HepG2 (cell line): Measurements from ENCODE around the gene AVPR2. TPM values are rescaled to one million over a fixed set of nuclear protein-coding genes. Genes with fewer than 3 reads are reported as not detected.

ENCODE experiments used
- ATAC-seq: fragments of 200-7000 bp; cut with Tn5 transposase; 3 replicates; pipeline ENCODE4 v1.9.1; 2020; ENCODE audit warnings: mild to moderate bottlenecking, moderate library complexity
- BruUV-seq: library from RNA; stranded (reverse); fragments of 400-500 nt; replicated peaks from 2 replicates; lab custom pipeline; 2021; lab: Mats Ljungman, UMichigan
- CTCF ChIA-PET: fragments of 300-600 bp; formaldehyde crosslinking; extraction: SDS; loops from one replicate; lab custom pipeline; 2021; ENCODE audit warnings: low total read pairs, inconsistent platforms, low intra/inter-chr PET ratio; lab: Yijun Ruan, JAX
- POLR2A ChIA-PET: fragments of 350-600 bp; sonication (Branson Sonifier 250); formaldehyde crosslinking; loops from one replicate; lab custom pipeline; 2020; ENCODE audit warnings: antibody characterized with exemption, inconsistent platforms; lab: Yijun Ruan, JAX
- DNase-seq: peaks from one replicate; pipeline ENCODE4 v3.0.0-alpha.2; 2015; ENCODE audit warnings: low spot score
- FAIRE-seq: peaks from 3 replicates; lab custom pipeline; 2011; peaks lifted over from hg19 to GRCh38; lab: Jason Lieb, UNC
- H2AFZ ChIP-seq: one replicate; pipeline ENCODE4 v1.6.1; 2011; ENCODE audit warnings: low read length, inconsistent platforms
- H3K27ac ChIP-seq: fragments of 300-600 bp; 3 replicates; pipeline ENCODE4 v1.8.0; 2011; ENCODE audit warnings: mixed run types, mild to moderate bottlenecking, mixed read lengths, low read length, inconsistent platforms; ENCODE audit not compliant: insufficient read depth; ENCODE audit errors: extremely low read length
- H3K27me3 ChIP-seq, 2 experiments: fragments of 200-600 bp in 1 of 2; 2 replicates in 1 of 2; 3 replicates in 1 of 2; pipeline versions ENCODE4 v1.6.0 to v1.8.0; 2011; ENCODE audit warnings: low read length in 2 of 2, mild to moderate bottlenecking in 2 of 2, moderate library complexity in 2 of 2, inconsistent platforms in 1 of 2; ENCODE audit not compliant: insufficient read depth in 2 of 2, control insufficient read depth in 1 of 2
- H3K36me3 ChIP-seq, 2 experiments: fragments of 200-600 bp in 1 of 2; replicated peaks in 1 of 2; 2 replicates in 1 of 2; 3 replicates in 1 of 2; pipeline versions ENCODE4 v1.5.1 to v1.8.0; 2011; ENCODE audit warnings: low read length in 2 of 2, inconsistent platforms in 1 of 2; ENCODE audit not compliant: insufficient read depth in 2 of 2, control insufficient read depth in 1 of 2
- H3K4me1 ChIP-seq: 2 replicates; pipeline ENCODE4 v1.5.1; 2012; ENCODE audit warnings: low read length, inconsistent platforms; ENCODE audit not compliant: insufficient read depth
- H3K4me2 ChIP-seq: 2 replicates; pipeline ENCODE4 v1.6.0; 2011; ENCODE audit warnings: low read depth, low read length, inconsistent platforms
- H3K4me3 ChIP-seq, 3 experiments: fragments of 200-600 bp in 1 of 3; sonication (generic), shearing (Covaris generic) in 1 of 3; replicated peaks in 1 of 3; 2 replicates each; pipeline ENCODE4 v1.5.1; 2011 to 2016; ENCODE audit warnings: low read length in 3 of 3, inconsistent platforms in 2 of 3, low read depth in 2 of 3, mild to moderate bottlenecking in 2 of 3, control low read depth in 1 of 3, mixed read lengths in 1 of 3; ENCODE audit not compliant: insufficient read depth in 1 of 3
- H3K79me2 ChIP-seq: one replicate; pipeline ENCODE4 v1.6.1; 2011; ENCODE audit warnings: low read length, inconsistent platforms; ENCODE audit not compliant: insufficient read depth
- H3K9ac ChIP-seq: 2 replicates; pipeline ENCODE4 v1.6.0; 2011; ENCODE audit warnings: mild to moderate bottlenecking, low read depth, low read length, inconsistent platforms; ENCODE audit not compliant: insufficient read depth
- H3K9me3 ChIP-seq: 2 replicates; pipeline ENCODE4 v1.5.1; 2012; ENCODE audit warnings: mild to moderate bottlenecking, low read length
- H4K20me1 ChIP-seq: 2 replicates; pipeline ENCODE4 v1.6.0; 2011; ENCODE audit warnings: inconsistent platforms, mild to moderate bottlenecking, low read length, moderate library complexity; ENCODE audit not compliant: insufficient read depth
- MIER2 ChIP-seq: IDR thresholded peaks from 2 replicates; pipeline ENCODE4 v1.6.1; 2016; ENCODE audit warnings: missing biosample characterization, missing genetic modification reagents
- NCOA5 ChIP-seq: sonication (generic); formaldehyde crosslinking; IDR thresholded peaks from 2 replicates; pipeline ENCODE4 v1.4.0; 2020; ENCODE audit warnings: missing genetic modification reagents
- POLR2A ChIP-seq, 2 experiments: IDR thresholded peaks; 2 replicates each; pipeline ENCODE4 v1.6.1; 2011; ENCODE audit warnings: low read depth in 2 of 2, low read length in 2 of 2, mild to moderate bottlenecking in 1 of 2, moderate library complexity in 1 of 2; ENCODE audit not compliant: insufficient read depth in 1 of 2
- REL ChIP-seq: sonication (generic); formaldehyde crosslinking; conservative IDR thresholded peaks from 2 replicates; pipeline ENCODE4 v1.8.0; 2022; ENCODE audit warnings: mild to moderate bottlenecking, missing genetic modification reagents, moderate library complexity
- SIX1 ChIP-seq: sonication (generic); formaldehyde crosslinking; IDR thresholded peaks from 2 replicates; pipeline ENCODE4 v1.4.0; 2020; ENCODE audit warnings: missing genetic modification reagents, borderline replicate concordance
- ZC3H4 ChIP-seq: sonication (generic); formaldehyde crosslinking; IDR thresholded peaks from 2 replicates; pipeline ENCODE4 v1.4.0; 2020; ENCODE audit warnings: missing genetic modification reagents, borderline replicate concordance
- ZNF484 ChIP-seq: sonication (generic); formaldehyde crosslinking; IDR thresholded peaks from 2 replicates; pipeline ENCODE4 v1.5.1; 2020; ENCODE audit warnings: mild to moderate bottlenecking, low read depth, missing genetic modification reagents, borderline replicate concordance
- WGBS: methylation state at CpG from one replicate; pipeline ENCODE4 v1.1.6; 2017; ENCODE audit warnings: low lambda C conversion rate; 5-methylcytosine and 5-hydroxymethylcytosine counted together
- in situ Hi-C: cut with HindIII; loops from 2 replicates; pipeline ENCODE4 v1.10.0; 2017; ENCODE audit warnings: low pct_unique_long_range_greater_than_20kb; ENCODE audit not compliant: extremely low pct_ligation_motif_present
- intact Hi-C: fragments of 100-400 bp; cut with micrococcal nuclease; formaldehyde crosslinking; loops from one replicate; pipeline ENCODE4 v1.10.0; 2022; ENCODE audit not compliant: unreplicated experiment
- polyA plus RNA-seq, 8 experiments: library from polyadenylated mRNA; depleted of rRNA in 3 of 8; stranded (reverse) in 7 of 8; unstranded in 1 of 8; fragments of >200 nt; fragmentation: Illumina TruSeq in 4 of 8; extraction: Trizol in 4 of 8; gene quantifications; 2 replicates each; pipeline versions ENCODE4 v1.2.1 to v1.2.3, GENCODE V29; 2011 to 2016; ENCODE audit warnings: low read depth in 4 of 8, missing spikeins in 1 of 8, mixed read lengths in 1 of 8; ENCODE audit not compliant: insufficient read depth in 1 of 8
- total RNA-seq, 5 experiments: library from RNA; depleted of rRNA; stranded (reverse); fragments of >200 nt; fragmentation: Illumina TruSeq; extraction: Trizol; gene quantifications; 2 replicates each; pipeline ENCODE4 v1.2.3, GENCODE V29; 2016; ENCODE audit warnings: low read depth in 1 of 5
- TF ChIP-seq, protein P1 (sequence below): sonication (generic); formaldehyde crosslinking; IDR thresholded peaks from 2 replicates; pipeline ENCODE4 v1.9.0; 2021; ENCODE audit warnings: missing genetic modification reagents, borderline replicate concordance
- TF ChIP-seq, protein P2 (sequence below): sonication (generic); formaldehyde crosslinking; IDR thresholded peaks from 2 replicates; pipeline ENCODE4 v1.9.0; 2022; ENCODE audit warnings: low read depth, missing genetic modification reagents
- TF ChIP-seq, protein P3 (sequence below): sonication (generic); formaldehyde crosslinking; IDR thresholded peaks from 2 replicates; pipeline ENCODE4 v1.5.0; 2020; ENCODE audit warnings: mild to moderate bottlenecking, missing genetic modification reagents, borderline replicate concordance
- TF ChIP-seq, protein P4 (sequence below): IDR thresholded peaks from 2 replicates; pipeline ENCODE4 v1.6.1; 2016

The AVPR2 gene
- total and polyA plus RNA-seq, 2 of the 13 experiments (the other 11 are each of a cell fraction or from before 2014, with no cell fraction given) = not detected

DNA sequence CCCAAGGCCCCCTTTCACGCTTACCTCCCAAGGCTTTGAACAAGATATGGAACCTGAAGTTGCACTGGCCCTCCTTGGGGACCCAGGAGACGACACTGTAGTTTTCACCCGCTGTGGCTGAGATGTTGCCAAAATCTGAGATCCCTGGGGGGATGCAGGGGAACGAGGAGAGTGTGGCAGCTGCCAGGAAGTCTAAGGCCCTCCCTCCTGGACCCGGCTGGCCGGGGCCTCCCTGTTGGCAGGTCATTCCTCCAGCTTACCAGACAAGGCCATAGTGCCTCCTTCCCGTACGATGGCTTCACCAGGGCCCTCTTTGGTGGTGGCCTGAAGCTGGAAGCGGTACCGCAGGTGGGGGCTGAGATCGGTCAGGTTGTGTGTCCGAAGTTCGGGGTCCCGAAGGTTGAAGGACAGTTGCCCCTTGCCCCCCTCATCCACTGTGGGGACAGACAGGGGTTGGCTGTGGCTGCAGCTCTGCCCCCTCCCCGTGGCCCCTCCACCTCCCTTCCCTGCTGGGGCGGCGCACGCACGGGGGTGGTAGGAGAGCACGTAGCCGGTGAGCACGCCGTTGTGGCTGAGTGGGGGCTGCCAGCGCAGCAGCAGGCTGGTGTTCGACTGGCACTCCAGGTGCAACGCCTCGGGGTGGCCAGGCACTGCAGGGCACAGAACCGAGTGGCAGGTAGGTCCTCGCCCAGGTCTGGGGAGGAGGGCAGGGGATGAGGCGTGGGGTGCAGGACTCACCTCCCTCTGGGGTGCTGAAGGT is 39.7 kb upstream of the AVPR2 start:
- Histone ChIP-seq H2AFZ (no peak overlapping the region), H3K4me1 (no peaks in the 10 kb centered on the region), H3K4me3 (no peak overlapping the region), H3K79me2 (no peaks in the 10 kb centered on the region), H3K9ac (no peak overlapping the region), H3K27me3 (no peaks in the 10 kb centered on the region; a peak in 1 of 5 replicates), H3K4me2 (no peak overlapping the region), H3K9me3 (no peaks in the 10 kb centered on the region), H4K20me1 (no peaks in the 10 kb centered on the region), H3K27ac (no peak overlapping the region), H3K36me3 (no peaks in the 10 kb centered on the region)
- no peak for FAIRE-seq
- ATAC-seq = no peak
- intact Hi-C loops = no loop called here
- no peak for DNase-seq
- in situ Hi-C loops = no loop called here
- 100% methylated on average over 1 of the region's 30 CpGs for WGBS
- CTCF ChIA-PET = no interaction called here
- POLR2A ChIA-PET = no interaction called here
- TF ChIP-seq ZC3H4 (CRISPR knock-in tag) (no peak), SIX1 (CRISPR knock-in tag) (no peak), NCOA5 (no peak), ZNF484 (CRISPR knock-in tag) (no peak), POLR2A (IDR thresholded peaks at IDR 0.05; ENCODE audit: insufficient read depth in 1 of 2, low read depth in 2 of 2, low read length in 2 of 2) (no peak), REL (CRISPR knock-in tag) (no peak), MIER2 (CRISPR knock-in tag) (no peak)
- TF ChIP-seq, protein P1, sequence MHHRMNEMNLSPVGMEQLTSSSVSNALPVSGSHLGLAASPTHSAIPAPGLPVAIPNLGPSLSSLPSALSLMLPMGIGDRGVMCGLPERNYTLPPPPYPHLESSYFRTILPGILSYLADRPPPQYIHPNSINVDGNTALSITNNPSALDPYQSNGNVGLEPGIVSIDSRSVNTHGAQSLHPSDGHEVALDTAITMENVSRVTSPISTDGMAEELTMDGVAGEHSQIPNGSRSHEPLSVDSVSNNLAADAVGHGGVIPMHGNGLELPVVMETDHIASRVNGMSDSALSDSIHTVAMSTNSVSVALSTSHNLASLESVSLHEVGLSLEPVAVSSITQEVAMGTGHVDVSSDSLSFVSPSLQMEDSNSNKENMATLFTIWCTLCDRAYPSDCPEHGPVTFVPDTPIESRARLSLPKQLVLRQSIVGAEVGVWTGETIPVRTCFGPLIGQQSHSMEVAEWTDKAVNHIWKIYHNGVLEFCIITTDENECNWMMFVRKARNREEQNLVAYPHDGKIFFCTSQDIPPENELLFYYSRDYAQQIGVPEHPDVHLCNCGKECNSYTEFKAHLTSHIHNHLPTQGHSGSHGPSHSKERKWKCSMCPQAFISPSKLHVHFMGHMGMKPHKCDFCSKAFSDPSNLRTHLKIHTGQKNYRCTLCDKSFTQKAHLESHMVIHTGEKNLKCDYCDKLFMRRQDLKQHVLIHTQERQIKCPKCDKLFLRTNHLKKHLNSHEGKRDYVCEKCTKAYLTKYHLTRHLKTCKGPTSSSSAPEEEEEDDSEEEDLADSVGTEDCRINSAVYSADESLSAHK (CRISPR knock-in tag) = no peak
- TF ChIP-seq, protein P2, sequence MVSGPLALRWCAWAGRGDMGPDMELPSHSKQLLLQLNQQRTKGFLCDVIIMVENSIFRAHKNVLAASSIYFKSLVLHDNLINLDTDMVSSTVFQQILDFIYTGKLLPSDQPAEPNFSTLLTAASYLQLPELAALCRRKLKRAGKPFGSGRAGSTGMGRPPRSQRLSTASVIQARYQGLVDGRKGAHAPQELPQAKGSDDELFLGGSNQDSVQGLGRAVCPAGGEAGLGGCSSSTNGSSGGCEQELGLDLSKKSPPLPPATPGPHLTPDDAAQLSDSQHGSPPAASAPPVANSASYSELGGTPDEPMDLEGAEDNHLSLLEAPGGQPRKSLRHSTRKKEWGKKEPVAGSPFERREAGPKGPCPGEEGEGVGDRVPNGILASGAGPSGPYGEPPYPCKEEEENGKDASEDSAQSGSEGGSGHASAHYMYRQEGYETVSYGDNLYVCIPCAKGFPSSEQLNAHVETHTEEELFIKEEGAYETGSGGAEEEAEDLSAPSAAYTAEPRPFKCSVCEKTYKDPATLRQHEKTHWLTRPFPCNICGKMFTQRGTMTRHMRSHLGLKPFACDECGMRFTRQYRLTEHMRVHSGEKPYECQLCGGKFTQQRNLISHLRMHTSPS (CRISPR knock-in tag) = no peak
- TF ChIP-seq, protein P3, sequence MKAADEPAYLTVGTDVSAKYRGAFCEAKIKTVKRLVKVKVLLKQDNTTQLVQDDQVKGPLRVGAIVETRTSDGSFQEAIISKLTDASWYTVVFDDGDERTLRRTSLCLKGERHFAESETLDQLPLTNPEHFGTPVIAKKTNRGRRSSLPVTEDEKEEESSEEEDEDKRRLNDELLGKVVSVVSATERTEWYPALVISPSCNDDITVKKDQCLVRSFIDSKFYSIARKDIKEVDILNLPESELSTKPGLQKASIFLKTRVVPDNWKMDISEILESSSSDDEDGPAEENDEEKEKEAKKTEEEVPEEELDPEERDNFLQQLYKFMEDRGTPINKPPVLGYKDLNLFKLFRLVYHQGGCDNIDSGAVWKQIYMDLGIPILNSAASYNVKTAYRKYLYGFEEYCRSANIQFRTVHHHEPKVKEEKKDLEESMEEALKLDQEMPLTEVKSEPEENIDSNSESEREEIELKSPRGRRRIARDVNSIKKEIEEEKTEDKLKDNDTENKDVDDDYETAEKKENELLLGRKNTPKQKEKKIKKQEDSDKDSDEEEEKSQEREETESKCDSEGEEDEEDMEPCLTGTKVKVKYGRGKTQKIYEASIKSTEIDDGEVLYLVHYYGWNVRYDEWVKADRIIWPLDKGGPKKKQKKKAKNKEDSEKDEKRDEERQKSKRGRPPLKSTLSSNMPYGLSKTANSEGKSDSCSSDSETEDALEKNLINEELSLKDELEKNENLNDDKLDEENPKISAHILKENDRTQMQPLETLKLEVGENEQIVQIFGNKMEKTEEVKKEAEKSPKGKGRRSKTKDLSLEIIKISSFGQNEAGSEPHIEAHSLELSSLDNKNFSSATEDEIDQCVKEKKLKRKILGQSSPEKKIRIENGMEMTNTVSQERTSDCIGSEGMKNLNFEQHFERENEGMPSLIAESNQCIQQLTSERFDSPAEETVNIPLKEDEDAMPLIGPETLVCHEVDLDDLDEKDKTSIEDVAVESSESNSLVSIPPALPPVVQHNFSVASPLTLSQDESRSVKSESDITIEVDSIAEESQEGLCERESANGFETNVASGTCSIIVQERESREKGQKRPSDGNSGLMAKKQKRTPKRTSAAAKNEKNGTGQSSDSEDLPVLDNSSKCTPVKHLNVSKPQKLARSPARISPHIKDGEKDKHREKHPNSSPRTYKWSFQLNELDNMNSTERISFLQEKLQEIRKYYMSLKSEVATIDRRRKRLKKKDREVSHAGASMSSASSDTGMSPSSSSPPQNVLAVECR (CRISPR knock-in tag) = no peak
- TF ChIP-seq, protein P4, sequence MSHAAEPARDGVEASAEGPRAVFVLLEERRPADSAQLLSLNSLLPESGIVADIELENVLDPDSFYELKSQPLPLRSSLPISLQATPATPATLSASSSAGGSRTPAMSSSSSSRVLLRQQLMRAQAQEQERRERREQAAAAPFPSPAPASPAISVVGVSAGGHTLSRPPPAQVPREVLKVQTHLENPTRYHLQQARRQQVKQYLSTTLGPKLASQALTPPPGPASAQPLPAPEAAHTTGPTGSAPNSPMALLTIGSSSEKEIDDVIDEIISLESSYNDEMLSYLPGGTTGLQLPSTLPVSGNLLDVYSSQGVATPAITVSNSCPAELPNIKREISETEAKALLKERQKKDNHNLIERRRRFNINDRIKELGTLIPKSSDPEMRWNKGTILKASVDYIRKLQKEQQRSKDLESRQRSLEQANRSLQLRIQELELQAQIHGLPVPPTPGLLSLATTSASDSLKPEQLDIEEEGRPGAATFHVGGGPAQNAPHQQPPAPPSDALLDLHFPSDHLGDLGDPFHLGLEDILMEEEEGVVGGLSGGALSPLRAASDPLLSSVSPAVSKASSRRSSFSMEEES (CRISPR knock-in tag) = no peak
- BruUV-seq = no TSS peak
